GM21515 (cell line): ENCODE data around the gene KRT80.

ENCODE experiments used
- ATAC-seq: cut with Tn5 transposase; IDR thresholded peaks from one replicate; pipeline ENCODE4 v1.9.1; 2021; ENCODE audit not compliant: unreplicated experiment

Gene KRT80

DNA sequence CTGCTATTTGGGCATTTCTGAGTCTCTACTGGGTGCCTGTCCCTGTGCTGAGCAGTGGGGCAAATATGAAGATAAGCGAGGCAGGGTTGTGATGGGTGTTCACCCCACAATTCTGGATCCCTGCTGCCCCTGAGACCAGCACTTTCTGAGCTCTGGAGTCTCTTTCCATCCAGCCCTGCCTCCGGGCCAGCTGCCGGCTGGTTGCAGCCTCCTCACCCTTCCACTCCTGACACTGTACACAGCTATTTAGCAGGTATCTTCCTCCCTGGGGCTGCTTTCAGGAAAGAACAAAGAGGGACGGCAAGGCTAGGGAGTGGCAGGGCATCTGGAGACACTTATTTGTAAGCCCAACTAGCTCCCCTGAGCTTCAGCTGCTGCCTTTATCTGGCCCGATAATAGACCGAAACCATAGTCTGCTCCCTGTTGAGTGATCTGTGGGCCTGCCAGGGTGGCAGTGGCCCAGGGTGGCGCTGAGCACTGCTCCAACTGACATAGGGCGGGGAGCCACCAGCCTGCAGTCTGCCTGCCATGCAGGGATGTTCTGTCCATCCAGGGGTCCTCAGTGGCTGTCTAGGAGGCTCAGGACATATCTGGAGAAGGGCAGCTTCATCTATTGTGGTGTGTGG is 7.6 kb upstream of the KRT80 start:
- ATAC-seq, result no peak

DNA sequence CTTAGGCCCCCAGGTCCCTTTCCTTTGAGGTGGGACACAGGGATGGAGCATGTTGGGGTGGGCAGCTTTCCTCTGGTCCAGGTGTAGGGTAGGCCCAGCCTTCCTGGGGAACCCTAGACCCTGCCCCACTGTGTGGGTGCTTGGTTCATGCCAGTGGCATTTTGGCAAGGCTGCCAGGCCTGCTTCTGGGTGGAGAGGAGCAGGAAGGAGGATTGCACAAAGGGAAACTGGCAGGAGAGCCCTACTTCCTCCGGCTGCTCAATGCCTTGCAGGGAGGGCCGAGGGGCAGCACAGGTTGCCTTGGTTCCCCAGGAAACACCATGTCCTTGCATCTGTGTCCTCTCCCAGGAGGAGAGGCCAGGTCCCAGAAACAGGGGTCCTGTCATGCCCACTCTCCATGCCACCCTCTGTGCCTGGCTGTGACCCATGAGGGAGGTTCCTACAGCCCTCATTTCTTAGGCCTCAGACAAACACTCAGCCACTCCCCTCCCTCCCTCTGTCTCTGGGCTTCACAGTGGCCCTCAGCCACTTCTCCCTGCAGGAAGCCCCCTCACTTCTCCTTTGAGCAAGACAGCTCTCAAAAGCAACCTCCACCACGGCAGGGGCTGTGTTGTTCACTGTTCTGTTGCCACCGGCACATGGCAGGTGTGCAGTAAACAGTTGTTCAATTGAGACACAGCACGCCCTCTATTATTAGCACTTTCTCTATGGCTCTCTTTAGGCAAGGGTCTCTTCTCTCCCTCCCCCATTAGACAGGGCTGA is 6.8 kb upstream of the KRT80 start:
- no peak for ATAC-seq

DNA sequence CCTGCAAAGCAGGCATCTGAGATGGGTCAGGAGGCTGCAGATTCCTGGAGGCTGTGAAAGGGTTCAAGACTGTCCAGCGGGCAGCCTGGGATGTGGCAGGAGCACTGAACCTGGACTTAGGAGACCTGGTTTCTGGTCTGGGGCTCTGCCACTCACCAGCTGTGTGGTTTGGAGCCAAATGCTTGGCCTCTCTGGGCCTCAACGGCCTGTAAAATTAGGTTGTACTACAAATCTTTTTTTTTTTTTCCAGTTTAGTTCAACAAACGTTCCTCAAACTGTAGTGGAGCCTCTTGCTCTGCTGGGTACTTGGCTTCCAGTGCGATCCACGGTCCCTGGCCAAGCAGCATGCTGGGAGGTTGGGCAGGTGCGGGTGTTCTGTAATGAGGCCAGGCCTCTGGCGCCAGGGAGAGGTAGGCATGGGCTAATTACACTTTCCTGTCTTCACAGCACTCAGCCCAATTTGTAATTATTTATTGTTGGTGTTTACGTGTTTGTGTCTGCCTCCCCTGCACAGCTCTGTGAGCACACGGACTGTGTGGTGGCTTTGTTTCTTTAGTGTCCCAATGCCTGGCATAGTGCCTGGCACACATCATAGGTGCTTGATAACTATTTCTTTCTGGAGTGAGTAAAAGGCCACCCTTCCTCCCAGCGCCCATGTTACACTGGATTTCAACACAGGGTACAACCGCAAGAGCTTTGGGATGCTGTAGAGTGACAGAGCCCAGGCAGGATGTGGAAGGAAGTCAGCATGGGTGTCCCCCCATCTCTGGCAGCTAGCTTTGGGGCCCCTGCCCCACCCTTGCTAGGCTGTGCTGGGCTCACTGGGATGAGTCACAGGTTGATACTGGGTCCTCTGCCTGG is 5.8 kb upstream of the KRT80 start:
- no peak for ATAC-seq

DNA sequence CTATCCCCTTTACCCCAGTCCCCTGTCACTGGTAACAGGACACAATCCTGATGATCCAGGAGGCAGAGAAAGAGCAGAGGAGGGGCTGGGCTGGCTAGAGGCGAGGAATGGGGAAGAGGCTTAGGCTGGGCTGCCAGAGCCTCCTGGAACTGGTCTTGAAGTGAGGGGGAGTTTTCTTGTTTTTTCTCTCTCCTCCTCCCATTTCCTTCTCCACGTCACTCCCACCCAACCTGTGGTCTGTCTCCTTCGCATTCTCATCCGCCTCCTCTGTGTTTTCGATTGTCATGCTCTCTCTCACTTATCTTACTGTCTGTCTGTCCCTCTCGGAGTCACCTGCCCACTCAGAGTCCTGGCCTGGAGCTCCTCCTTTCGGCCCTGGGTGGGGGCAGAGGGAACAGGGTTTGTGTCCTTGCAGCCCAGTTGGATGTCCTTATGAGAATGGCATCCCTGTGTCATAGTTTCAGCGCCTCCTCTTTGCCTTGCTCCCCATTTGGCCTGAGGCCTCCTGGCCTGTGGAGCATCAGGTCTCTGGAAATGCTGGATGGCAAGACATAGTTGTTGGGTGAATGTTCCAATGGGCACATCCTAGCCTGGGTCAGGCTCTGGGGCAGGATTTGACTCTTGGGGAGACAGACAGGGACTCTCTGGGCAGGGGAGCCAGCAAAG is 3.4 kb upstream of the KRT80 start:
- ATAC-seq, result no peak

DNA sequence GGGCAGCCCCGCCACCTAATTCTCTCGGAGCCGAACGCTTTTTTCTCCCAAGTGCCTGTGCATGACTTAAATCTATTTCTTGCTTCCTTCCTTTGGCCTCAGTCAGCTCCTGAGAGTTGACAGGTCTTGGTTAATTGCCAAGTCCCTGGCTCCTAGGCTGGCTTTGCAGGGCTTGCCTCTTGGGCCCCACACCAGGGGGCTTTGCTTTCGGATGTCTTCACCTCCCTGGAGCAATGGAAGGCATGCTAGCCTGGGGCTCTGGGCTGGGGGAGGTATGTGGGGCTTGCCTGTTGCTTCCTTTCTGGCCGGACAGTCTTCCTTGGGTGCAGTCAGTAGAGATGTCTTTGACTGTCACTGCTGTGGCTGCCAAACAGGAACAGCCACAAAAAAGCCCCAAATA is 2.2 kb upstream of the KRT80 start:
- no peak for ATAC-seq

DNA sequence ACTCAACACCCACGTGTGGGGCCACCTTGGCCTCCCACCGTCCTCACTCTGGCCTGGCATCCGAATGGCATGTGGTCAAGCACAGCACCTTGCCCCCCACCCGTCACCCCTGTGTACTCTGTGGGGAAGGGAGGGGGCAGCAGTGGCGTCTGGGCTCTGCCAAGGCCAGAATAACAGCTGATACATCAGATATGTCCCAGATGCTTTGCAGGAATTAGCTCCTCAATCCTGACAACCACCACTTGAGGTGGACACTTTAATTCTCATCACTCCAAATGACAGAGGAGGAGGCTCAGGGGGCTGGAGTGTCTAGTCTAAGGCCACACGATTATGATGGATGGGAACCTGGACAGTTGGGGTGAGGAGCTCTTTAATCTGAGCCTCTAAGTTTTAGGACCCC is 1.7 kb upstream of the KRT80 start:
- no peak for ATAC-seq

DNA sequence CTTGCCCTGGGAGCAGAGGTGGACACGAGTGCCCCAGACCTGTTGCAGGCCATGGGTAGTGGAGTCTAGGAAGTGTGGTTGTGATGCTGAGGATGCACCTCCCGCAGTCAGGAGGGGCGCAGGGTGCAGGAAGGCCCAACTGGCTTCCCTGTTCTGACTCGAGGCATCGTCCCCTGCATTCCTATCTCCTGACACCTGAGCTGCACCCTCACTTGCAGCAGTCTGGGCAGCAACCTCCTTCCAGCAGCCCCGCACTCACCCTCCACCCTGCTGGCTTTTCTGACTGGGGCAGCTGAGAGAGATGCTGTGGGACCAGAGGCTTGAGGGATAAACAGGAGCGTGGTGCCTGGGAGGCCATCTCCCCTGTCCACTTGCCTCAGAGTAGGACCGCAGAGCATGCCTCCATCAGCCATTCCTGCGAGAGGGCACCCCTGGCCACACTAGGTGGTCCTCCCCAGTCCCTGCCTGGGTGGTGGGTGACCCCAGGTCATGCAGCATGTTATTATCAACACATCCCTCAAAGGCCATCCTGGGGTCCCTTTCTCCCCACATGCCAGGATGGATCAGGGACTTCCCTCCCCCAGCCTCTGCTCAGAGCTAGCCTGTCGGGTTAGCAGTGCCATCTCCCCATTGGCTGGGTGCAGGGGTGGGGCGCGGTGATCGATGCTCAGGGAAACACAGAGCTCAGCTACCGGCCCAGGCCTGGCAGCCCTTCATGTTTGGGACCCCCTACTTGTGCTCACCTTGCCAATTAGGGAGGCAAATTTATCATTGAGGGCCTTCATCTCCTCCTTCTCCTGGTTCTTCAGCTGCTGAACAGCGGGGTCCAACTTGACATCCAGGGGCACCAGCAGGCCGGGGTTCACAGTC is 719 bp downstream of the KRT80 start:
- no peak for ATAC-seq

DNA sequence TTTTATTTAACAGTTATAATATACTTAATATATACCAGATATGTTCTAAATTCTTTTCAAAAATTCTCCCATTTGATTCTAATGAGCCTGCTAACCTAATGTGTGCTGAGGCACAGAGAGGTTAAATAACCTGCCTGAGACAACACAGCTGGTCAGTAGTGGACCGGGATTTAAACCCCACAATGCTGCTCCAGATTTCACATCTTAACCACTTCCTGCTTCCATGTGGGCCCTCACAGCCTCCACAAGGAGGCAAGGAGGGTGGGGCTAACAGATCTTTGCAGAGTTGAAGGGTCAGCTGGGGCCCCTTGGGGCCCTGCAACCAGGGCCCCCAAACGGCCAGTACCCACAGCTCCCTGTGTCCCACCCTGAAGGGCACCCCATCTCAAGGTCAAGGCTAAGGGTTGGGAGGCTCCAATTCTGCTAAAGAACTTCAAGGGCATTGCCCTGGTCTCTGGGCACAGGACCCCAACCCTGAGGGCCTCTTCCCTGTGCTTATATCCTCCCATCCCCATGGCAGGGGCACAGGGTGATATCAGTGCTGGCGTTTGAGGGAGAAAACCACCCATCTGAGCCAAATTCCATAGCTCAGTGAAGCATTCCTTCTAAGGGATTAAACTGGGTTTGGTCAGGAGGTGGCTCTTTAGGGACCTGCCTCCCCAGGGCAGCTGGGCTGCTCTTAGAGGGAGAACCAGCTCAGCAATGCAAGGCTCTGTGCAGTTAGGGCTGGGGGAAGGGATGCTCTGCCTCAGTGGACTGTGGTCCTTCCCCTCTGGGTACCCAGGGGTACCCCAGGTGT is 2.2 kb downstream of the KRT80 start:
- no peak for ATAC-seq

DNA sequence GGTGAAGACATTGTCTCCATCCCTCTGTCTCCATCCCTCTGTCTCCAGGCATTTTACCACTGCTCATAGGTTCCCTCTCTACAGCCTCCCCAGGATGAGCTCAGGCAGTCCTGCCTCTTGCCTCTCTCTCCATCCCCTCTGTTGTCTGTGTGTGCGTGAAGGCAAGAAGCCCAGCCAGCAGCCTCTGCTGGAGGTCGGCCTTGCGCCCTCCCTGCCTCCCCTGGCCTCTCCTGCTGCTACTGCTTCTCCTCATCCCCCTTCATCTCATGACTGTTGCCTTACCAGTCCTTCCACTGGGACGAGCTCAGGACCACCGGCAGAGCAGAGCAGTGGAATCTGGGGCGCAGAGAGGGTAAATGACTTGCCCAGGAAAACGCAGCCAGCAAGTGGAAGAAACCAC is 3.2 kb downstream of the KRT80 start:
- ATAC-seq, result no peak

DNA sequence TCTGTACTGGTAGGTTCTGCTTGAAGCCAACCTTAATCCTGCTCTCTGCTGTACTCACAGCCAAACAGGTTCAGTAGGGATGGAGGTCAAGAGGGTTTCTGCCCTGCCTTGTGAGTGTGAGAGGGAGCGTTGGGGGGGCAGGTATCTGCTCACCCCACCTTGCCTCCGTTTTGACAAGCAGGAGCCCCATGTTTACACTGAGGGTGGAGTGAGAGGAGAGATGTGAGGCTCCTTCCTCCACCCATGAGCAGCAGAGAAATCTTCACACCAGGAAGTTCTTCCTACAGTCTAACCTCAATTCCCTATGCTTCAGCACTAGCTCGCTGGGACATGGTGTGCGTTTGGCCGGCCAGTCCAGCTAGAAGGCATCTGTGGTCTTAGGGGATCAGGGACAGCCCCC is 4.2 kb downstream of the KRT80 start:
- no peak for ATAC-seq

DNA sequence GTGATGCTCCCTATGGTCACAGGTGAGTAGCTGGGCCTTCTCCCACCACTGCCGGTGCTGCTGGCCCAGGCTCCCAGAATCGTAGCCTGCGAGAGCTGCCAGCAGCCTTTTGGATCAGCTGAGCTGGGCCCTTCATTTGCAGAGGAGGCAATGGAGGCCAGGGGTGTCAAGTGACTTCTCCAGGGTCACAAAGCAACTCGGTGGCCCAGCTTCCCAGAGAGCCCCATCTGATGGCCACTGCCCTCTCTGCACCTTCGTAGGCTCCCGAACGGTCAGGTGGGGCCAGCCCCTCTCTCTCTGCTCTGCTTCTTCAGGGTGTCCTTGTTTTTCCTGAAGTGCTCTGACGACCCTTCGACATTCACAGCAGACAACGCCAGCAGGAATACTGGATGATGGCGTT is 4.6 kb downstream of the KRT80 start:
- no peak for ATAC-seq

DNA sequence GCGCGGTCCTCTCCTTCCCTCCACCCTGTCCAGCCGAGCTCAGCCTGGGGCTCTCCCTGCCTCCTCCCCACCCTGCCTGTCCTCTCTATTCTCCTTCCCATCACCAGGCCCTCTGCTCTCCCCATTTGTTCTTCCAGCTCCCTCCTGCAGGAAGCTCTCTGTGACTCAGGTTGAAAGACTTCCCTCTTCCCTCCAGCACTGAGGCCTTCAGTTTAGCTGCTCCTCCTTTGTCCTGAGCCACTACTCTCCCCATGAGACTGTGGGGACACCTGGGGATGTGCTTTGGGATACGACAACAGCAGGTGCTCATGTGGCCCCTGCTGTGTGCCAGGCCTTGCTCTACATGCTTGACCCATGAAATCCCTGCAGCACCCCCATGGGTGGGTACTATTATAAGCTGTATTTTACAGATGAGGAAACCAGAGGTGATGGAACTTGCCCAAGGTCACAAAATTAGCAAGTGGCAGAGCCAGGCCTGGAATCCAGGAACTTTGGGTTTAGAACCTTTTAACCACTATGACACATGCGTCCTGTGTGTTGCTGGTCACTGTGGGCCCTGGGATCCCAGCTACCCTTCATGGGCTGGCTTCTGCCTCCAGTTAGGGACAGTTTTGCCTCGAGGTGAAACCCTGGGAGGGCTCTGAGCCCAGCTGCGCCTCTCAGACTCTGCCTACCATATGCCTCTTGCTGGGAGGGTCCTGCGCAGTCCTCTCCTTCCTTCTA is 5.5 kb downstream of the KRT80 start:
- no peak for ATAC-seq

DNA sequence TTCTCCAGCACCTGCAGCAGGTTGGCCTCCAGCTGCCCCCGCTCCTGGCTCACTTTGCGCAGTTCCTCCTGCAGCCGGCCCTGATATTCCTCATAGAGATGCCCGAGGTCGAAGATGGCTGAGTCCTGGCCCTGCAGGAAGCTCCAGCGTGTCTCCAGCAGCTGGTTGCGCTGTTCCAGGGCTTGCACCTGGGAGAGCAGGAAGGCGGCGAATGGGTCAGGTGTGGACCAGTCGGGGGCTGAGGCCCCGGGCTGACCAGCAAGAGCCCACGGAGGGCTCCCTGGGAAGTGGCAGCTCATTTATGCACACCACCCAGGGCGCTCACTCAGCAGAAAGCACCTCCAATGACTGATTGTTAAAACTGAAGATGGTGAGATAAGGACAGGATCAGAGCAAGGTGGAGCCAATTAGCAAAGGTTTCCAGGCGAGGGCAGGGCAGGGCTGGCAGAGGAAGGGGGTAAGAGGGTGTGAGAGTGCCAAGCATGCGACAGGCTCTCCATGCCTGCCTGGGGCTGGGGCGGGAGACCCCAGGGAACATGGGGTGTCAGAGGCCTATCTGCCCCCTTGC is 6.3 kb downstream of the KRT80 start:
- no peak for ATAC-seq

DNA sequence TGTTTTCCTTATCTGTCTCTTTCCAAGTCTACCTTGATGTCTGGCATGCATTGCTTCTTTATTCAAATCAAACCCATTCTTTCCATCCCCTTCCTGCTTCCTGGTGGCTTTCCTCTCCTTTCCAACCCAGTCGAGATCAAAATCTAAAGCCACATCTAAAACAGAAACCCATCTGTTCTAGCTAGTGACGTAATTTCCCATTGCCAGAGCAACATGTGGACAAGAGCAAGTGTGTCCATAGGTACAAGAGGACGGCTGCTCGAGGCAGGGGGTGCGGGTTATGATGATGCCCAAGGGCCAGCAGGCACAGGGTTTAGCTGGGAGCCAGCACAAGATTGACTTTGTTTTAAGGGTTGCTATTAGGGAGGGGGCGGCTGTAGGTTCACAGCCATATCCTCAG is 7.0 kb downstream of the KRT80 start:
- ATAC-seq, result no peak

DNA sequence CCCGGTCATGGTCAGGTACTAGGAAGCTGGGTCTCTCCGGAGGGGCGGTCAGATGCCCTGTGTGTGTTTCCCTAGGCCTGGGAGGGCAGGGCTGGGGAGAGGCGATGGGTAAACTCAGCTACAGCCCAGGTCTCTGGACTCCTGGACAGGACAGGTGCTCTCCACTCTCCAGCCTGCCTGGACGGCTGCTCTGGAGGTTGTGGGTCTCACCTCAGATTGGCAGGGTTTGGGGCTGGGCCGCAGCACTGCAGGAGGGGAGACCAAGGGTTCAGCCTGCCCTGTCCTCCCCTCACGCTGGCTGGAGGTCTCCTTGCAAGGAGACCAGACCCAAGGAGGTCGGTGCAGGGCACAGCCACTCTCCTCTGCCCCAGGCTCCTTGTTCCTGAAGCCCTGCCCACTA is 7.8 kb downstream of the KRT80 start:
- no peak for ATAC-seq

DNA sequence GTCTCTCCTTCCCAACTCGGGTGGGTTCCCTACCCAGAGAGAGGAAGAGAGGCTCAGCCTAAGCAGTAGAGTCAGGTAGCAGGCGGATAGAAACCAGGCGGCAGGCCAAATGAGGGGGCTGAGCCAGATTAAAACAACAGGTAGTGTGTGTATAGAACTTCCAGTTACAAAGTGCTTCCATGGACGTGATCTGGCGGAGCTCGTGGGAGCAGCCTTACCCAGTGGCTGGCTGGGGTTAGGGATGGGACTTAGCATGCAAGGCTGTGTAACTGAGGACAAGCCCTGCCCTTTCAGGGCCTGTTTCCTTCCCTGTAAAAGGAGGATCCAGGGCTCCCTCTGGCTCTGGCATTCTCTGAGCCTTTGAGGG is 8.3 kb downstream of the KRT80 start:
- ATAC-seq, result no peak

DNA sequence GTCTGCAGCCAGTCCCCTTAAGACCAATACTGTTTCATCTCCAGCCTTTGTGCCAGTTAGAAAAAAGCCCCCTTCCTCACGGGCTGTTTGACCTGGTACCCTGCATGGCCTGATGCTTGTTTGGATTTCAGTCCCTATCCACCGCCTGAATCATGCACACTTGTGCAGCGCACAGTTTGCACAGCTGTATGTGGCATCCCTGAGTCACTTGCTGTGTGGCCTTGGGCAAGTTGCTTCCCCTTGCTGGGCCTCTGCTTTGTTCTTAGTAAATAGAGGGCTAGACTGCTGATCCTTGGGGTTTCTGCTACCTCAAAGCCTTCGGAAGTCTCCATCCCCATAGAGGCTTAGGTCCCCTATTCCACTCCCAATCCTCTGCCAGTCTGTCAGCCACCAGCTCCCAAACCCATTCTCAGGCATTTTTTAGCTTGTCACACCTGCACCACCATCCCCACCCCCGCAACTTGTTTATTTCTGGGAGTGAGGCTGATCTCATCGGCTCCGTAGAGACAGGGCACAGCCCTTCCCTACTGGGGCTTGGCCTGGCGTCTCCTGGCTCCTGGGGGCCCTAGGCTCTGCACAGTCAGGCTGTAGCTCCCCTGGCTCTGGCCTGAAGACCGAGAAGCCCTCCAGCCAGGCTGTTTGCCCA is 8.8 kb downstream of the KRT80 start:
- no peak for ATAC-seq

DNA sequence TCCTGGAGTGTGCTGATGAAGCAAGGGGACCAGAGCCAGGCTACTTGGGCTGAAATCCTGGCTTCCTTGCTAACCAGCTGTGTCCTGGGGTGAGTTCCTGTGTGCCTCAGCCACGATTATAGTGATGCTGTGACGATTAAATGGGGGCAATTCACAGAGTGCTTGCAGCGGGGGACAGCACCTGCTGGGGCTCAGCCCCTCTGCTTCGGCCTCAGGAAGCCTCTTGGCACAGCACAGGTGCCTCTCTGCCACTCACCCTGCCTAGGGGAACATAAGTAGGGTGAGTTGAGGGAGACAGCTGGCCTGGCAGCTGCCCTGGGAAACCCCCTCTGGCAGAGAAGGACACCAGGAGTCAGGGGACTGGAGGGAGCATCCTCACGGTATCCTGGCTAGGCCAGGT is 9.4 kb downstream of the KRT80 start:
- no peak for ATAC-seq
